GM23248 (cell line): Measurements from ENCODE around the gene NT5E.

Experiments used
- EZH2 ChIP-seq: fragments of 200-600 bp; sonication (generic); IDR thresholded peaks from 2 replicates; pipeline ENCODE4 v1.6.1; 2018; ENCODE audit warnings: antibody characterized with exemption, mild to moderate bottlenecking; ENCODE audit not compliant: insufficient read depth, poor library complexity, severe bottlenecking
- EZH2phosphoT487 ChIP-seq: fragments of 200-600 bp; sonication (generic); IDR thresholded peaks from 2 replicates; pipeline ENCODE4 v1.6.1; 2018; ENCODE audit warnings: antibody characterized with exemption, moderate library complexity, mild to moderate bottlenecking, low read depth; ENCODE audit not compliant: insufficient read depth

- TF ChIP-seq EZH2, result no peak
- TF ChIP-seq EZH2phosphoT487, result no peak
Observed at GRCh38 chr6:85418059-85418458, 31.8 kb upstream of the NT5E start.
